ACC112 (cell line): ENCODE results near the gene SLC2A1.

ENCODE experiments used
- H2AFZ ChIP-seq: fragments of 200-600 bp; sonication (generic); one replicate; pipeline ENCODE4 v1.6.0; 2017; ENCODE audit warnings: antibody characterized with exemption, low read length; ENCODE audit not compliant: unreplicated experiment
- H3K27ac ChIP-seq: fragments of 200-600 bp; sonication (generic); 2 replicates; pipeline ENCODE4 v1.5.1; 2014; ENCODE audit warnings: low read depth, mild to moderate bottlenecking, antibody characterized with exemption, low read length, moderate library complexity
- H3K27me3 ChIP-seq: fragments of 200-600 bp; sonication (generic); 2 replicates; pipeline ENCODE4 v1.6.1; 2014; ENCODE audit warnings: mild to moderate bottlenecking, antibody characterized with exemption, low read length, moderate library complexity, mixed read lengths; ENCODE audit not compliant: insufficient read depth
- H3K36me3 ChIP-seq: fragments of 200-600 bp; sonication (generic); 2 replicates; pipeline ENCODE4 v1.6.1; 2016; ENCODE audit warnings: mild to moderate bottlenecking, antibody characterized with exemption, low read length, moderate library complexity, mixed read lengths; ENCODE audit not compliant: insufficient read depth
- H3K4me1 ChIP-seq: fragments of 200-600 bp; sonication (generic); one replicate; pipeline ENCODE4 v1.6.1; 2016; ENCODE audit warnings: low read length, mixed read lengths; ENCODE audit not compliant: insufficient read depth, unreplicated experiment, control insufficient read depth
- H3K4me3 ChIP-seq: fragments of 200-600 bp; sonication (generic); 2 replicates; pipeline ENCODE4 v1.5.1; 2014; ENCODE audit warnings: mild to moderate bottlenecking, low read depth, low read length
- H3K79me2 ChIP-seq: fragments of 200-600 bp; sonication (generic); one replicate; pipeline ENCODE4 v1.6.0; 2016; ENCODE audit warnings: low read length; ENCODE audit not compliant: control insufficient read depth, unreplicated experiment, insufficient read depth

SLC2A1 gene

DNA sequence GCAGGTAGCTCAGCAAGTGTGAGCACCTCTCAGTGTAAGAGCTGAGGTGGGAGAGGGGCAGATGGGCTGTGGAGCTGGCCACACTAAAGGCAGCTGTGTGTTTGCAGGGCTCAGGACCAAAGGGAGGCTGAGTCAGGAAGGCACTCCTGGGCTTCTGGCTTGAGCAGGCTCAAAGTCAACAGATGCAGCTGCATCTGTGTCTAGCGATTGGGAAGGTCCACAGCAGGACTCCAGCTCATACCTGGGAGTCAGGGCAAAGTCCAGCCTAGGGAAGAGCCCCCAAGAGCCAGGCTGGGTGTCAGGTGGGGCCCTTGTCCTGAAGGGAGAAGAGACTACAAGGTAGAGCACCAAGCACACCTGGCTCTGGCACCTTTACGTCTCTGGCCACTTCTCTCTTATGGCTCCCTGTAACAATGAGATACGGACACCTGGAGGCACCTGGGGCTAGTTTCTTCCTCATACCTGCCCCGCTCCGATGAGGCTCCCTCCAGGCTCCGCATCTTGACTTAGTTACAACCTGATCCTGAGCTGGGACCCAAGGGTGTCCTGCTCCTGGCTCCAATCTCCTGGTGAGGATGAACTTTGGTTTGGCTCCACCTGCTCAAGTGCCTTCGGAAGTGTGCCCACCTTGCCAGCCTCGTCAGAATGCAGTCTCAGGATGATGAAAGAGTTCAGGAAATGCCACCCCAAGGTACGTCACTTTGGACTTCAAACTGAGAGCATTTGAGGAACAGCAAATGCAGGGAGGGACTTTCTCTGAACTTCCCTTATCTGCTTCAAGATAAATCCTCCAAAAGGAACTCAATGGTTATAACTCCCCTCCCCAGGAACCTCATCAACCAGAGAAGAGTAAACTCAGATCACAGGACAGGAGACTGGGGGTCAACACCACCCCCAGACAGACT lies 21.5 kb upstream of the SLC2A1 start:
- H3K79me2 ChIP-seq = no peaks in the 10 kb centered on the region

GRCh38 chr1:42979036-42979430 lies 20.4 kb upstream of the SLC2A1 start:
- Histone ChIP-seq H2AFZ (no peak overlapping the region), H3K36me3 (no peaks in the 10 kb centered on the region), H3K27me3 (no peaks in the 10 kb centered on the region), H3K27ac (no peak overlapping the region), H3K4me3 (no peak overlapping the region), H3K79me2 (no peaks in the 10 kb centered on the region), H3K4me1 (no peaks in the 10 kb centered on the region)

More for the DNA sequence above, 21.5 kb upstream of the SLC2A1 start:
- Histone ChIP-seq H3K4me3 (no peak overlapping the region), H3K4me1 (no peaks in the 10 kb centered on the region), H3K27me3 (no peaks in the 10 kb centered on the region), H2AFZ (no peak overlapping the region), H3K27ac (no peak overlapping the region), H3K36me3 (no peaks in the 10 kb centered on the region)

DNA sequence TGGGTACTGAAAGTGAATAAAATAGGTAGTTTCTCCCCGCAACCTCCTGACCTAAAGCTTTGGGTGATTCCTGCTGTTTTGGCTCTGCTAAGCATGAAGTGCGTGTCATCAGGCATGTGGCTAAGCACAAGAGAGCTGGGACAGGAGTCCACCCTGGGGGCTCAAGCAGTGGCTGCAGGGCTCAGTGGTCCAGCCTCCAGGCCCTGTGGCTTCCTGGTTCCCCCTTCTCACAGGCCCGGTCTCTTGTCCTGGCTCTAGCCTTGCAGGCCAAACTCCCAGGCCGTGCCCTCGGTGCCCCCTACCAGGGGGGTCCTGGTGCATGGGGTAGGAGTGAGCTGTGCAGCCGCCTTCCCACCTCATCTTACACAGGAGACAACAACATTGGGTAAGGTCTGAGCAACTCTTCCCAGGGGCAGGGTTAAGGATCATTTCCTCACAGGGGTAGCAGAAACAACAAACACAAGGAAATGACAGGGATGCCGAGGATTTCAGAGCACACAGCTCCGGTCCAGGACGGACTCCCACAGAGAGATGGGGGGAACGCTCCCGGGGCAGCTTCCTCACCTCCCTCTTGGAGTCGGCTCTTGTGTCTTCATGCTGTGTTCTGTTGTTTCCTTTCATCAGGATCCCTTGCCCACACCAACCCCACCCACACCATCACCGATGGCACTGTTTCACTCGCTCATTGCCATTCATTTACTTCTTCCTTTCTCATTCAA lies 19.8 kb upstream of the SLC2A1 start:
- no peak overlapping the region for H2AFZ ChIP-seq
- no peaks in the 10 kb centered on the region for H3K36me3 ChIP-seq
- H3K27ac ChIP-seq = no peak overlapping the region
- no peaks in the 10 kb centered on the region for H3K27me3 ChIP-seq
- H3K4me3 ChIP-seq = no peak overlapping the region
- H3K4me1 ChIP-seq = no peaks in the 10 kb centered on the region
- H3K79me2 ChIP-seq = no peaks in the 10 kb centered on the region

DNA sequence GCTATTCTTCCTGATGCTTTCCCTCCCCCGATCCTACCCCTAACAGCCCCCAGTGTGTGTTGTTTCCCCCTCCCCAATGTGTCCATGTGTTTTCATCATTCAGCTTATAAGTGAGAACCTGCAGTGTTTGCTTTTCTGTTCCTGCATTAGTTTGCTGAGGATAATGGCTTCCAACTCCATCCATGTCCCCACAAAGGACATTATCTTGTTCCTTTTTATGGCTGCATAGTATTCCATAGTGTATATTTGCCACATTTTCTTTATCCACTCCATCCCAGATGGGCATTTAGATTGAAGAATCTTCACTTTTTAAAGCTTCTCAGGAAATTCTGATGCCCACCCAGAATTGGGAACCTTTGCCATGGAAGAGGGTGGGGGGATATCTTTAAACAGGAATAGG lies 19.0 kb upstream of the SLC2A1 start:
- Histone ChIP-seq H3K79me2 (no peaks in the 10 kb centered on the region), H3K27ac (no peak overlapping the region), H3K4me1 (no peaks in the 10 kb centered on the region), H3K4me3 (no peak overlapping the region), H3K27me3 (no peaks in the 10 kb centered on the region), H2AFZ (no peak overlapping the region), H3K36me3 (no peaks in the 10 kb centered on the region)

DNA sequence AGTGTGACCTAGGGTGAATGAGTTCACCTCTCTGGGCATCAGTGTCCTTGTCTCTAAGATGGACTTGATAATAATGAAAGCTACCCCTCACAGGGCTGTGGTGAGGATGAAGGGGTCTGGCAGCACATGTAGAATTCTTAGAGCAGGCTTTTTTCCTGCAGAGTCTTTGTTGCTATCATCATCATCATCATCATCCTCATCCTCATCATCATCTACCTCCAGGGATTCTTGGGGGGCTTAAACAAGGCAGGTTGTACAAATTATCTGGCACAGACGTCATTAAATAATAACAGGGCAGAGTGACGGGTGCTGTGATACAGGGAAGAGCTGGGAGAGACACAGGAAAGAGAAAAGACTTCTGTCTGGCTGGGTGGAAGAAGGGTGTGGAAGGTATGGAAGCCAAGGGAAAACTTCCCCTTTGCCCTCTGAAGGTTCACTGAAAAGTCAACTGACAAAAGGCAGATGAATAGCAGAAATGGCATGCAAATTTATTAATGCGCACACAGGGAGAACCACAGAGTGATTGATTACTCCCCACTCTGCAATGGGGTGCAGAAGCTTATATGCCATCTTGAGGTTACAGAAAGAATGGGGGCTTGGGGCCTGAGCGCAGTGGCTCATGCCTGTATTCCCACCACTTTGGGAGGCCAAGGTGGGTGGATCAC lies 17.0 kb upstream of the SLC2A1 start:
- H3K36me3 ChIP-seq = no peaks in the 10 kb centered on the region
- H3K4me1 ChIP-seq = peaks cover 4% of the 10 kb centered on the region
- H3K27me3 ChIP-seq = no peaks in the 10 kb centered on the region
- H2AFZ ChIP-seq = no peak overlapping the region
- no peak overlapping the region for H3K4me3 ChIP-seq
- no peak overlapping the region for H3K27ac ChIP-seq
- H3K79me2 ChIP-seq = no peaks in the 10 kb centered on the region

DNA sequence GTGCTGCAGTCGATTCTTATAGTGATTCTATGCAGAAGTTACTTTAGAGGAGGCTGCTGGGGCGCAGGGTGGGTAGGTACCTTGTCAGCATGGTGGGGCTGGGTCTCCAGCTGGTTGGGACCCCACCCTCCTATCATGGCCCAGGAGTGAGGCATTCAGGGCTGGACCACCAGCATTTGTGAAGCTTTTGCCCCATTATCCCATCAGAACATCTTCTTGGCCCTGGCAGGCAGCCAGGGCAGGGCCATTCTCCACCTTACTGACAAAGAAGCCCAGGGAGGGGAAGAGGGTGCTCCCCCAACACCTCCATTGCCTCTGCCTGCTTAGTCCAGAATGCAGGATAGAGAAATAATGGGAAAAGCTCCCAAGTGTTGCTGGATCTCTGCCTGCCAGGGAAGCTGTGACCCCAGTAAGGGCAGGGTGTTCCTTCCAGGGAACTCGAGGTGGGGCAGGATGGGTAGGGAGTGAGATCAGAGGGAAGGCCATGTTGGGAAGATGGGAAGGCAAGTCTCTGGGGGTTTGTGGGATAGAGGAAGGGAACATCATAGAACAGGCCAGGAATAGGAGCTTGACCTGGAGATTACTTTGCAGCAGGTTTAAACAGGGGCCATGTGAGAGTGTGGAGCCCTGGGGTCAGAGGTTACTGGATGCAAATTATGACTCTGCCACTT lies 16.2 kb upstream of the SLC2A1 start:
- no peak overlapping the region for H3K4me3 ChIP-seq
- H2AFZ ChIP-seq = no peak overlapping the region
- H3K27ac ChIP-seq = no peak overlapping the region
- no peaks in the 10 kb centered on the region for H3K79me2 ChIP-seq
- no peaks in the 10 kb centered on the region for H3K36me3 ChIP-seq
- H3K4me1 ChIP-seq = peaks cover 4% of the 10 kb centered on the region
- no peaks in the 10 kb centered on the region for H3K27me3 ChIP-seq

DNA sequence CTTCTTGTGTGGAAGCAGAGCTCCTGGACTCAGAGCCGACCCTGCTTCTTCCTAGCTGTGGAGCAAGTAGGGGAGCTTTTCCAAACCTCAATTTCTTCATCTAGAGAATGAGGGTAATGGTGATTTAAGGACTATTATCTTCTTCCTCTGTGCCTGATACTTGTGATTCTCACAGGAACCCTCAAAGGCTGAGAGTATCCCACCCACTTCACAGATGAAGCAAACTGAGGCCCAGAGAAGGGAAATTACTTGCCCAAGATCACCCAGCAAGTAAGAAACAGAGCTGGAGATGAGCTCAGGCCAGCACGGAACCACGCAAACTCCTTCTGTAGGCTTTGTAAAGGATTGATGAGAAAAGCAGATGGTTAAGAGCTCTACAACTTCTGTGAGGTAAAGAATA lies 15.1 kb upstream of the SLC2A1 start:
- no peaks in the 10 kb centered on the region for H3K79me2 ChIP-seq
- peaks cover 4% of the 10 kb centered on the region for H3K4me1 ChIP-seq
- no peak overlapping the region for H3K27ac ChIP-seq
- H2AFZ ChIP-seq = no peak overlapping the region
- H3K36me3 ChIP-seq = no peaks in the 10 kb centered on the region
- H3K4me3 ChIP-seq = no peak overlapping the region
- H3K27me3 ChIP-seq = no peaks in the 10 kb centered on the region

DNA sequence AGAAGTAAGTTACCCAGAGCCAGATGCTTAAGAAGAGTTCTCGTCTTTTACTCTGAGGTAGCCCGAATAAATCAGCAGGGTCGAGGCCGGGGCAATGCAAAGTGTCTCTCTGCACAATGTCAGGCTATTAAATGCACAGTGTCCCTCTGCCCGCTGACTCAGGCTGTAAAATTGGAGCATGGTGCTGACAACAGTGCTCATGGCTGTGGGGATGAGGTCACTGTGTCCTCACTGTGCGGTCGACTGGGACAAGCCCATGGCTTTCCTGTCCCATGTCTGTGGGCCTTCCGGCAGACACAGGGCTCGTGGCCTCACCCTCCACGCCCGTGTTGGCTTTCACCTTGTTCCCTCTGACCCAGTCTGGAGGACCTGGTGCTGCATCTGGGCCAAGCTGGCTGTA lies 14.6 kb upstream of the SLC2A1 start:
- no peaks in the 10 kb centered on the region for H3K79me2 ChIP-seq
- H3K36me3 ChIP-seq = no peaks in the 10 kb centered on the region
- no peaks in the 10 kb centered on the region for H3K27me3 ChIP-seq
- H3K4me1 ChIP-seq = peaks cover 4% of the 10 kb centered on the region
- no peak overlapping the region for H3K27ac ChIP-seq
- H3K4me3 ChIP-seq = no peak overlapping the region
- H2AFZ ChIP-seq = no peak overlapping the region

- no peaks in the 10 kb centered on the region for H3K79me2 ChIP-seq
- no peaks in the 10 kb centered on the region for H3K27me3 ChIP-seq
- H3K27ac ChIP-seq = no peak overlapping the region
- H3K4me3 ChIP-seq = no peak overlapping the region
- no peaks in the 10 kb centered on the region for H3K36me3 ChIP-seq
- H3K4me1 ChIP-seq = peaks cover 14% of the 10 kb centered on the region
- H2AFZ ChIP-seq = peak overlapping the region; percentile 48
Observed at GRCh38 chr1:42971841-42972291, 13.2 kb upstream of the SLC2A1 start.

DNA sequence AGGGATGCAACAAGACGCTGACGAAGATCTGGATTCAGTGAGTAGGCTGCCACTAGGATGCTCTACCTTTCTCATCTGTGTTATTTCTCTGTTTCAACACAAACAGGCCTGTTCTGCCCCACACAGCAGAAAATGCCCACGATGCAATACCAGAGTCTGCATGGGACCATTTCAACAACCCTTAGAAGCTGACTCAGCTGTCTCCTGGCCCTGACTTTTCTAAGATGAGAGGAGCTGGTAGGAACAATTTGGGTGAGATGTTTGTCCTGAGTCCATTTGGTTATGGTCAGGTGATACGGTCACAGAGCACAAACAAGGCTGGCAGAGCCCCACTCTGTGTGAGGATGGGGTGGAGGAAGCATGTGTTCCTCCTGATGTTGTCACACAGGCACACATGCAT lies 11.5 kb upstream of the SLC2A1 start:
- no peaks in the 10 kb centered on the region for H3K27me3 ChIP-seq
- H3K4me3 ChIP-seq = no peak overlapping the region
- H3K4me1 ChIP-seq = peaks cover 16% of the 10 kb centered on the region
- no peak overlapping the region for H3K27ac ChIP-seq
- no peaks in the 10 kb centered on the region for H3K36me3 ChIP-seq
- H2AFZ ChIP-seq = no peak overlapping the region
- no peaks in the 10 kb centered on the region for H3K79me2 ChIP-seq
